ENCODE data around the gene DNAH9.

DNAH9 gene, protein sequence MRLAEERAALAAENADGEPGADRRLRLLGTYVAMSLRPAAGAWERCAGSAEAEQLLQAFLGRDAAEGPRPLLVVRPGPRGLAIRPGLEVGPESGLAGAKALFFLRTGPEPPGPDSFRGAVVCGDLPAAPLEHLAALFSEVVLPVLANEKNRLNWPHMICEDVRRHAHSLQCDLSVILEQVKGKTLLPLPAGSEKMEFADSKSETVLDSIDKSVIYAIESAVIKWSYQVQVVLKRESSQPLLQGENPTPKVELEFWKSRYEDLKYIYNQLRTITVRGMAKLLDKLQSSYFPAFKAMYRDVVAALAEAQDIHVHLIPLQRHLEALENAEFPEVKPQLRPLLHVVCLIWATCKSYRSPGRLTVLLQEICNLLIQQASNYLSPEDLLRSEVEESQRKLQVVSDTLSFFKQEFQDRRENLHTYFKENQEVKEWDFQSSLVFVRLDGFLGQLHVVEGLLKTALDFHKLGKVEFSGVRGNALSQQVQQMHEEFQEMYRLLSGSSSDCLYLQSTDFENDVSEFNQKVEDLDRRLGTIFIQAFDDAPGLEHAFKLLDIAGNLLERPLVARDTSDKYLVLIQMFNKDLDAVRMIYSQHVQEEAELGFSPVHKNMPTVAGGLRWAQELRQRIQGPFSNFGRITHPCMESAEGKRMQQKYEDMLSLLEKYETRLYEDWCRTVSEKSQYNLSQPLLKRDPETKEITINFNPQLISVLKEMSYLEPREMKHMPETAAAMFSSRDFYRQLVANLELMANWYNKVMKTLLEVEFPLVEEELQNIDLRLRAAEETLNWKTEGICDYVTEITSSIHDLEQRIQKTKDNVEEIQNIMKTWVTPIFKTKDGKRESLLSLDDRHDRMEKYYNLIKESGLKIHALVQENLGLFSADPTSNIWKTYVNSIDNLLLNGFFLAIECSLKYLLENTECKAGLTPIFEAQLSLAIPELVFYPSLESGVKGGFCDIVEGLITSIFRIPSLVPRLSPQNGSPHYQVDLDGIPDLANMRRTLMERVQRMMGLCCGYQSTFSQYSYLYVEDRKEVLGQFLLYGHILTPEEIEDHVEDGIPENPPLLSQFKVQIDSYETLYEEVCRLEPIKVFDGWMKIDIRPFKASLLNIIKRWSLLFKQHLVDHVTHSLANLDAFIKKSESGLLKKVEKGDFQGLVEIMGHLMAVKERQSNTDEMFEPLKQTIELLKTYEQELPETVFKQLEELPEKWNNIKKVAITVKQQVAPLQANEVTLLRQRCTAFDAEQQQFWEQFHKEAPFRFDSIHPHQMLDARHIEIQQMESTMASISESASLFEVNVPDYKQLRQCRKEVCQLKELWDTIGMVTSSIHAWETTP (N-terminal part only)

DNA sequence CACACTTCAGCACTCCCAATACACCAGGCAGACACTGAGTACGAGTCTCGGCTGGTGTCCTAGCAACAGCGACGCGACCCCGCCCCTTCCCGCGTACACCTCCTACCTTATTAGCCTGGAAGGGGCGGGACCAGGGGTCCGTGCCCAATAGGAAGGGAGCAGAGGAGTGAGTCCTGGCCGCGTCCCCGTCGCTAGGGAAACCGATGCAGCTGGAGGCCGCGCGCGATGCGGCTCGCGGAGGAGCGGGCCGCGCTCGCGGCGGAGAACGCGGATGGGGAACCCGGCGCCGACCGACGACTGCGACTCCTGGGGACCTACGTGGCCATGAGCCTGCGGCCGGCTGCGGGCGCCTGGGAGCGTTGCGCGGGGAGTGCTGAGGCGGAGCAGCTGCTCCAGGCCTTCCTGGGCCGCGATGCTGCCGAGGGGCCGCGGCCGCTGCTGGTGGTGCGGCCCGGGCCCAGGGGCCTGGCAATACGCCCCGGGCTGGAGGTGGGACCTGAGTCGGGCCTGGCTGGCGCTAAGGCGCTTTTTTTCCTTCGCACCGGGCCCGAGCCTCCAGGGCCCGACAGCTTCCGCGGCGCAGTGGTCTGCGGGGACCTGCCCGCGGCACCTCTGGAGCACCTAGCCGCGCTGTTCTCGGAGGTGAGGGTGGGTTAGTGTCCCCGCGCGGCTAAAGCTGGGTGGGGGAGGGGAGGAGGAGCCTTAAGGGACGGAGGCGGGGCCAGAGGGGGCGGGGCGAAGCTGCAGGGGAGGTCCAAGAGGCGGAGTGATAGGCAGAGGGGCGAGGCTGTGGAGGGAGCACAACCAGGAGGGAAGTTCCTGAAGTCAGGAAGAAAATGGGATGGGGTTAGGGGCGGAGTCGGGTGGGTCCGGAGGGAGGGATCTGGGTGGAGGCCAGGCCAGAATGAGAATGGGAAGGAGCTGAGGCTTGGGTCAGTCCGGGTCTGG lies at the start of gene DNAH9:
DNAH9 (plus strand) TSS at position 197 of the 948 bp plus-strand sequence; CDS start at position 226, 29 bp downstream.
- no peak for FAIRE-seq
- DNase-seq (ENCODE audit: insufficient read length, low spot score), result peak; percentile 56
- TF ChIP-seq, protein P1, sequence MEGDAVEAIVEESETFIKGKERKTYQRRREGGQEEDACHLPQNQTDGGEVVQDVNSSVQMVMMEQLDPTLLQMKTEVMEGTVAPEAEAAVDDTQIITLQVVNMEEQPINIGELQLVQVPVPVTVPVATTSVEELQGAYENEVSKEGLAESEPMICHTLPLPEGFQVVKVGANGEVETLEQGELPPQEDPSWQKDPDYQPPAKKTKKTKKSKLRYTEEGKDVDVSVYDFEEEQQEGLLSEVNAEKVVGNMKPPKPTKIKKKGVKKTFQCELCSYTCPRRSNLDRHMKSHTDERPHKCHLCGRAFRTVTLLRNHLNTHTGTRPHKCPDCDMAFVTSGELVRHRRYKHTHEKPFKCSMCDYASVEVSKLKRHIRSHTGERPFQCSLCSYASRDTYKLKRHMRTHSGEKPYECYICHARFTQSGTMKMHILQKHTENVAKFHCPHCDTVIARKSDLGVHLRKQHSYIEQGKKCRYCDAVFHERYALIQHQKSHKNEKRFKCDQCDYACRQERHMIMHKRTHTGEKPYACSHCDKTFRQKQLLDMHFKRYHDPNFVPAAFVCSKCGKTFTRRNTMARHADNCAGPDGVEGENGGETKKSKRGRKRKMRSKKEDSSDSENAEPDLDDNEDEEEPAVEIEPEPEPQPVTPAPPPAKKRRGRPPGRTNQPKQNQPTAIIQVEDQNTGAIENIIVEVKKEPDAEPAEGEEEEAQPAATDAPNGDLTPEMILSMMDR (IDR thresholded peaks at IDR 0.05; ENCODE audit: insufficient read depth, missing control alignments), result no peak

DNA sequence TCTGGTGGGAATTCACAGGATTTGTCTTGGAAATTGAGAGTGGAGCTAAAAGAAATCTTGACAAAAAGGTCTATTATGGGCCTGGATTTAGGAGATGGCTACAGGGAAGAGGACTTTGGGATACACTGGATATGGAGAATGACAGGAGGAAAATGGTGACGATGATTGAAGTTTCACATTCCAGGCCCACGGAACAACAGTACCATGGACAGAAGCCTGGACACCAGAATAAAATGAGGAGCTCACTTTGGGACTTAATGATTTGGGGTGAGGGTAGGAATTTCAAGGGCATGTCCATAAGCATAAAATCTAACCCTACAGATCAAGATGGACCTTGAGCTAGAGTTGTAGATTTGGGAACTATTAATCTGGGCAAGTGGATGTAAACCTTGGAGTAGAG lies 47.8 kb upstream of the DNAH9 start:
- TF ChIP-seq, protein P1 (IDR thresholded peaks at IDR 0.05; ENCODE audit: insufficient read depth, missing control alignments), result no peak
- no peak for DNase-seq (ENCODE audit: insufficient read length, low spot score)
- no peak for FAIRE-seq

DNA sequence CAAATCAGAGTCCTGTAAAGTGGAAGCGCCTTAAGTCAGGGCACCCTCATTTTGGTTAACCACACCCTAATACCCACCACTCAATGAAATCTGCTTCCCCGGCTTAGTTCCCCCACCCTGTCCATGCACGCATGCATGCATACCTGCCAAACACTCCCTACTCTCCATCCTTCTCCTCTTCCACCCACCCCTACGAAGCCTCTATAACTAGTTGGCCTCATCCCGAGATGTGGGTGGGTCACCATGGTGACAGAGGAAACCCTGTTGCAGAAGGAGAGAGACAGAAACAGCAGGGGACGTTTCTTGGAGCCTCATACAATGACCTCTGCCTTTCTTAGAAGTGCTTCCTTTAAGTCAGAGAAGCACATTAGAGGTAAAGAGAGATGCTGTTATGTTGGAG lies 46.8 kb upstream of the DNAH9 start:
- no peak for FAIRE-seq
- DNase-seq (ENCODE audit: insufficient read length, low spot score), result no peak
- TF ChIP-seq, protein P1 (IDR thresholded peaks at IDR 0.05; ENCODE audit: insufficient read depth, missing control alignments), result no peak

DNA sequence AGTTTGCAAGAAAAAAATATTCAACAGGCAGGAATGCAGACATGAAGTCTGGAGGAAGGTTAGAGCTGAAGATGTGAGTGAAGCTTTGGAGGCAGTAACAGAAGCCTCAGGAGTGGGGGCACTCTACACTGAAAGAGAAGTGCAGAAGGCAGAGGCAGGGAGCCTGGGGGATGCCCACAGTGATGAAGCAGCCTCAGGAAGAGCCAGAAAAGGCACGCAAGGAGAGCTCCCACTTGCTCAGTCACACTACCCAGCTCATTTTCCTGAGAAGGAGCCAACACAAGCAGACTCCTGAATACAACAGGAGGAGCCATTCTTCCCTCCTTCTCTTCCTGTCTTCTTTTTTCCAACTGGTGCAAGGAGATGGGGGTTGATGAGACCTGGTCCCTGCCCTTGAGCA lies 45.1 kb upstream of the DNAH9 start:
- FAIRE-seq, result no peak
- TF ChIP-seq, protein P1 (IDR thresholded peaks at IDR 0.05; ENCODE audit: insufficient read depth, missing control alignments), result no peak
- DNase-seq (ENCODE audit: insufficient read length, low spot score), result no peak

DNA sequence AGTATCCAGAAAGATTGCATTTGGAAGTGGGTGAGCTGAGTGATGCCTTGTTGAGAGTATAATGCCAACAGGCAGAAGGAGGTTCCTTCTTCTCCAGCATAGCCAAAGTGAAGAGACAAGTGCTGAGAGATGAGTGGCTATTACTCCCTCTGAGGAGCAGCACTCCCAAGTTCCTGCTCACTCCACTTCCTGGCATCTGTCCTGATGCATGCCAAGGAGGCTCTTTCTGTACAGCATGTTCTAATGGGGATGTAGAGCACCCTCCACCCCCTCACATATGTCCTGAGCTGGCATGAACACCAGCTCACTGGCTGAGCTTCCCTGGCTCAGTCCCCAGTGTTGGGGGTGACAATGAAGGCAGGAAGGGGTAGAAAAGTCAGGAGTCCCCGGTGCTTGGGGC lies 44.2 kb upstream of the DNAH9 start:
- no peak for DNase-seq (ENCODE audit: insufficient read length, low spot score)
- no peak for FAIRE-seq
- TF ChIP-seq, protein P1 (IDR thresholded peaks at IDR 0.05; ENCODE audit: insufficient read depth, missing control alignments), result no peak

DNA sequence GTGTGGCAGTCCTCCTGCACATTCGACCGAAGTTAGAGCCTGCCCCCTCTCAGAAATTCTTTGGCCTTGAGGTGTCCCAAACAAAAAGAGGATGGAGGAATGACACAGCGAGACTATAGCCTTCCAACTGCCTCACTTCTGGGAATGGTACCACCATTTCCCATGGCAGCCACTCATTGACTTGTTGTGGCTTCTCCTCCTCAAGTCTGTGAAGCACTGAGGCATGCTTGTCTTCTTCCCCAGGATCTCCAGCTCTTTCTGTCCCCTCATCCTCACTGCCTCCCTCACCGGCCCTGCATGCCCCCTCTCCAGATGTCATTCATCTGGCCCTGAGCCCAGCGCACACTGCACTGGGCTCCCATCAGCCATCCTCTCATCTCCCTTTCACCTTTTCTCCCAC lies 43.7 kb upstream of the DNAH9 start:
- FAIRE-seq (no peak), DNase-seq (ENCODE audit: insufficient read length, low spot score) (no peak)
- TF ChIP-seq, protein P1 (IDR thresholded peaks at IDR 0.05; ENCODE audit: insufficient read depth, missing control alignments), result no peak
